ENCODE results near the gene PPP2R5C.

Gene PPP2R5C

GRCh38 chr14:101918065-101918989, 156.8 kb downstream of the PPP2R5C start:
- Histone ChIP-seq H3K4me2 (no peak overlapping the region), H4K20me1 (peaks cover 0 to 14% (median 4%) of the 10 kb centered on the region in 11 experiments; a peak in 8 of 22 replicates), H3K27ac (peak overlapping the region in 1 of 11 experiments; percentile 10; a peak in 1 of 22 replicates)

DNA sequence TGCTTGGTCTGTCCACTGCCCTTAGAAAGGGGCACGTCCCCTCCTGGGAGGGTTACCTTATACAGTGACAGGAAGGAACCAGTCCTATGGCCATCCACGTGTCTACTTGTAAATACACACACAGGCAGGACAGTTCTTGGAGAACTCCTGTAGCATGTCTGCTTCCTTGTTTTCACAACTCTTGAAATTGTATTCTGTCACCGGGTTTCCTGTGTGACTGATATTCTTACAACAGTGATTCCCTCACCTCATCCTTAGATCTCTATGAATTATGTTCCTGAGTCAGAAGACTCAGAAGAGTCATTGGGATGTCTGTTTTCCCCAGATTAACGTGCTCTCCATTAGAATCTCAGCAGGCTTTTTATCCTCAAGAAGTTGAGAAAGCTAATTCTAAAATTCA, 158.8 kb downstream of the PPP2R5C start:
- Histone ChIP-seq H3K27me3 (no peaks in the 10 kb centered on the region), H3K9ac (no peak overlapping the region; a peak in 1 of 22 replicates), H3K4me1 (no peaks in the 10 kb centered on the region), H3K36me3 (peaks cover 60 to 89% (median 85%) of the 10 kb centered on the region in 11 experiments), H3K4me2 (no peak overlapping the region), H4K20me1 (peaks cover 0 to 15% (median 2%) of the 10 kb centered on the region in 11 experiments; a peak in 8 of 22 replicates), H3K4me3 (no peak overlapping the region), H3K27ac (no peak overlapping the region; a peak in 1 of 22 replicates), H3K9me3 (replicated peaks in 1 of 11) (no peaks in the 10 kb centered on the region)
- TF ChIP-seq Cebpa-rat (IDR thresholded peaks at IDR 0.05): no peak

More at GRCh38 chr14:101918065-101918989, 156.8 kb downstream of the PPP2R5C start:
- no peak for TF ChIP-seq Cebpa-rat (IDR thresholded peaks at IDR 0.05)
- Histone ChIP-seq H3K9me3 (replicated peaks in 1 of 11) (no peaks in the 10 kb centered on the region), H3K36me3 (peaks cover 71 to 93% (median 90%) of the 10 kb centered on the region in 11 experiments), H3K4me3 (no peak overlapping the region), H3K4me1 (no peaks in the 10 kb centered on the region), H3K27me3 (no peaks in the 10 kb centered on the region), H3K9ac (no peak overlapping the region)

DNA sequence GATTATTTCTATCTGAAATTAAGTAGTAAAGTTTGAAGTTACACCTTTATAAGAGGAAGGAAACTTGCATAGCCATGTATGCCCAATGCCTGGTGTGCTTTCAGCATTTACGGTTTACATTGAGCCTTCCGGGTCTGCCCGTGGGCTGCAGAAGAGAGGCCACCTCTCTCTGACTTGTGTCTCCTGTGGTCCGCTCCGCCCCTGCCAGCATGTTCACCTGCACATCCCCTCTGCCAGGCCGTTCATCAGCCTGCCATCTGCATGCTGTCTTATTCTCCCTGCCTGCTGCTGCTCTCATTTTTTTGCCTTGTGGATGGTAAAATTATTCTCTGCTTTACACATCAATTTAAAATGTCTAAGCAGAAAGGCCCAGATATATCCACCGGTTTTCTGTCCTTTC, 161.4 kb downstream of the PPP2R5C start:
- no peaks in the 10 kb centered on the region for H3K9me3 ChIP-seq (replicated peaks in 1 of 11)
- H4K20me1 ChIP-seq: peaks cover 0 to 6% (median 0%) of the 10 kb centered on the region in 11 experiments; a peak in 2 of 22 replicates
- TF ChIP-seq Cebpa-rat (IDR thresholded peaks at IDR 0.05): no peak
- no peaks in the 10 kb centered on the region for H3K27me3 ChIP-seq
- H3K9ac ChIP-seq: no peak overlapping the region
- no peak overlapping the region for H3K4me3 ChIP-seq
- no peak overlapping the region for H3K4me2 ChIP-seq
- H3K36me3 ChIP-seq: peaks cover 56 to 92% (median 72%) of the 10 kb centered on the region in 11 experiments
- peaks cover 0 to 18% (median 1%) of the 10 kb centered on the region in 10 experiments; a peak in 11 of 20 replicates for H3K4me1 ChIP-seq
- H3K27ac ChIP-seq: no peak overlapping the region

GRCh38 chr14:101925152-101925551, 163.6 kb downstream of the PPP2R5C start:
- no peak overlapping the region for H3K4me2 ChIP-seq
- H4K20me1 ChIP-seq: peaks cover 0 to 6% (median 0%) of the 10 kb centered on the region in 11 experiments; a peak in 2 of 22 replicates
- no peak overlapping the region for H3K27ac ChIP-seq
- peaks cover 51 to 90% (median 66%) of the 10 kb centered on the region in 11 experiments for H3K36me3 ChIP-seq
- no peaks in the 10 kb centered on the region for H3K9me3 ChIP-seq (replicated peaks in 1 of 11)
- H3K4me1 ChIP-seq: peaks cover 0 to 31% (median 8%) of the 10 kb centered on the region in 10 experiments; a peak in 11 of 20 replicates
- no peak for TF ChIP-seq Cebpa-rat (IDR thresholded peaks at IDR 0.05)
- H3K9ac ChIP-seq: no peak overlapping the region
- no peak overlapping the region for H3K4me3 ChIP-seq
- H3K27me3 ChIP-seq: no peaks in the 10 kb centered on the region

GRCh38 chr14:101926085-101926484, 164.6 kb downstream of the PPP2R5C start:
- H3K27ac ChIP-seq: peak overlapping the region in 3 of 11 experiments; percentile 28 to 64 (median 41); a peak in 2 of 22 replicates
- no peak overlapping the region for H3K4me3 ChIP-seq
- no peak overlapping the region for H3K4me2 ChIP-seq
- H3K9ac ChIP-seq: peak overlapping the region in 1 of 11 experiments; percentile 21; a peak in 1 of 22 replicates
- H4K20me1 ChIP-seq: peaks cover 0 to 6% (median 0%) of the 10 kb centered on the region in 11 experiments; a peak in 1 of 22 replicates
- TF ChIP-seq Cebpa-rat (IDR thresholded peaks at IDR 0.05): no peak
- peaks cover 0 to 31% (median 8%) of the 10 kb centered on the region in 10 experiments; a peak in 11 of 20 replicates for H3K4me1 ChIP-seq
- peaks cover 42 to 81% (median 57%) of the 10 kb centered on the region in 11 experiments for H3K36me3 ChIP-seq
- no peaks in the 10 kb centered on the region for H3K9me3 ChIP-seq (replicated peaks in 1 of 11)
- H3K27me3 ChIP-seq: no peaks in the 10 kb centered on the region

GRCh38 chr14:101926620-101927019, 165.1 kb downstream of the PPP2R5C start:
- H3K4me2 ChIP-seq: peak overlapping the region in 3 of 11 experiments; percentile 11 to 54 (median 46); a peak in 3 of 22 replicates

GRCh38 chr14:101927859-101928258, 166.3 kb downstream of the PPP2R5C start:
- Histone ChIP-seq H3K4me3 (no peak overlapping the region), H3K4me1 (peaks cover 0 to 31% (median 8%) of the 10 kb centered on the region in 10 experiments; a peak in 11 of 20 replicates), H3K4me2 (peak overlapping the region in 4 of 11 experiments; percentile 46 to 59 (median 50); a peak in 9 of 22 replicates), H3K9me3 (replicated peaks in 1 of 11) (no peaks in the 10 kb centered on the region), H3K27me3 (no peaks in the 10 kb centered on the region), H4K20me1 (peaks cover 0 to 6% (median 0%) of the 10 kb centered on the region in 11 experiments; a peak in 1 of 22 replicates), H3K9ac (peak overlapping the region in 4 of 11 experiments; percentile 36 to 51 (median 44); a peak in 3 of 22 replicates), H3K36me3 (peaks cover 26 to 63% (median 39%) of the 10 kb centered on the region in 11 experiments), H3K27ac (peak overlapping the region in 6 of 11 experiments; percentile 48 to 67 (median 54); a peak in 11 of 22 replicates)
- peak in 1 of 11 experiments; percentile 26; a peak in 1 of 22 replicates for TF ChIP-seq Cebpa-rat (IDR thresholded peaks at IDR 0.05)

More at GRCh38 chr14:101926620-101927019, 165.1 kb downstream of the PPP2R5C start:
- no peak overlapping the region for H3K4me3 ChIP-seq
- H3K9me3 ChIP-seq (replicated peaks in 1 of 11): no peaks in the 10 kb centered on the region
- H3K4me1 ChIP-seq: peaks cover 0 to 31% (median 8%) of the 10 kb centered on the region in 10 experiments; a peak in 11 of 20 replicates
- no peaks in the 10 kb centered on the region for H3K27me3 ChIP-seq
- H3K27ac ChIP-seq: peak overlapping the region in 4 of 11 experiments; percentile 28 to 67 (median 52); a peak in 6 of 22 replicates
- H4K20me1 ChIP-seq: peaks cover 0 to 6% (median 0%) of the 10 kb centered on the region in 11 experiments; a peak in 1 of 22 replicates
- H3K36me3 ChIP-seq: peaks cover 37 to 76% (median 51%) of the 10 kb centered on the region in 11 experiments
- TF ChIP-seq Cebpa-rat (IDR thresholded peaks at IDR 0.05): no peak
- H3K9ac ChIP-seq: peak overlapping the region in 2 of 11 experiments; percentile 0 to 27; a peak in 3 of 22 replicates

DNA sequence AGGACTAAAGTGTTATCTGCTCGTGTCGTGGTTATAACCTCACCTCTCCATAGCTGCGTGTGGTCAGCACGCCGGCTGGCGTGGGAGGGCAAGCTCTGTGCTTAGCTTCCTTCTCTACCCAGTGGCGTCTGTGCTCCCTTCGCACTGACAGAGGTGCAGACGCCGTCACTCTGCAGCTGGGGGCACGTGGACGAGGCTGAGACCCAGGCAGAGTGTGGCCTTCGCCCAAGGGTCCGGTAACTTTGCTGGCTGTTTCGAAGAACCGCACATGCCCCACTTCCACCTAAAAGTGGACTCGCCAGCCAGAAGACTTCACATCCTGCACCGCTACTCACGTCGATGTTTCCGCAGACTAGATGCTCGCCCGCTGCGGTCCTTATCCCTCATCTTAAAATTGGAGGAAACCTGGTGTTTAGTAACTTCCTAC, 166.9 kb downstream of the PPP2R5C start:
- Histone ChIP-seq H3K9ac (peak overlapping the region in 3 of 11 experiments; percentile 36 to 44 (median 43); a peak in 1 of 22 replicates), H4K20me1 (peaks cover 0 to 6% (median 0%) of the 10 kb centered on the region in 11 experiments; a peak in 1 of 22 replicates), H3K9me3 (replicated peaks in 1 of 11) (no peaks in the 10 kb centered on the region), H3K27ac (peak overlapping the region in 6 of 11 experiments; percentile 48 to 67 (median 54); a peak in 11 of 22 replicates), H3K4me1 (peaks cover 0 to 35% (median 8%) of the 10 kb centered on the region in 10 experiments; a peak in 11 of 20 replicates), H3K4me3 (no peak overlapping the region), H3K36me3 (peaks cover 24 to 58% (median 36%) of the 10 kb centered on the region in 11 experiments), H3K27me3 (no peaks in the 10 kb centered on the region), H3K4me2 (peak overlapping the region in 4 of 11 experiments; percentile 46 to 59 (median 50); a peak in 7 of 22 replicates)
- no peak for TF ChIP-seq Cebpa-rat (IDR thresholded peaks at IDR 0.05)
